Brain microvascular endothelial cell (primary cell): ENCODE results near the gene LIM2.

ENCODE experiments used
- DNase-seq: peaks from one replicate; pipeline ENCODE4 v3.0.0-alpha.2; 2020
- H3K27ac ChIP-seq: fragments of 250-450 bp; sonication (Bioruptor Pico); 2 replicates; pipeline ENCODE4 v1.5.1; 2020; ENCODE audit warnings: mild to moderate bottlenecking, moderate library complexity
- H3K27me3 ChIP-seq: fragments of 250-450 bp; sonication (Bioruptor Pico); replicated peaks from 2 replicates; pipeline ENCODE4 v1.5.1; 2020; ENCODE audit warnings: mild to moderate bottlenecking
- H3K36me3 ChIP-seq: fragments of 250-450 bp; sonication (Bioruptor Pico); replicated peaks from 2 replicates; pipeline ENCODE4 v1.5.1; 2020; ENCODE audit warnings: mild to moderate bottlenecking
- H3K4me3 ChIP-seq: 2 replicates; pipeline ENCODE4 v1.5.1; 2011; ENCODE audit warnings: low read depth, mild to moderate bottlenecking, control low read depth, low read length, moderate library complexity
- CTCF ChIP-seq: IDR thresholded peaks from 2 replicates; pipeline ENCODE4 v1.5.1; 2011; ENCODE audit warnings: low read depth, mild to moderate bottlenecking, moderate library complexity, low read length, control low read depth, inconsistent platforms; ENCODE audit errors: missing control alignments
- in situ Hi-C: cut with HindIII; loops from 2 replicates; pipeline ENCODE4 v1.10.0; 2017; ENCODE audit warnings: low sequenced_read_pairs, low pct_ligation_motif_present

LIM2 gene

GRCh38 chr19:51365211-51365964 is 22.4 kb downstream of the LIM2 start:
- Histone ChIP-seq H3K27ac (peak overlapping the region; percentile 85), H3K27me3 (no peaks in the 10 kb centered on the region), H3K36me3 (no peaks in the 10 kb centered on the region), H3K4me3 (peak overlapping the region; percentile 87)
- DNase-seq: peak; percentile 29
- in situ Hi-C loops: no loop called here
- TF ChIP-seq CTCF: peak; percentile 31

- Histone ChIP-seq H3K36me3 (no peaks in the 10 kb centered on the region), H3K27ac (no peak overlapping the region), H3K4me3 (no peak overlapping the region), H3K27me3 (no peaks in the 10 kb centered on the region)
- TF ChIP-seq CTCF: no peak
- in situ Hi-C loops: no loop called here
- DNase-seq: no peak
Observed at GRCh38 chr19:51364200-51365106, 23.3 kb downstream of the LIM2 start.

- TF ChIP-seq CTCF: no peak
- H3K36me3 ChIP-seq: no peaks in the 10 kb centered on the region
- no peak overlapping the region for H3K4me3 ChIP-seq
- in situ Hi-C loops: no loop called here
- H3K27ac ChIP-seq: no peak overlapping the region
- H3K27me3 ChIP-seq: no peaks in the 10 kb centered on the region
- DNase-seq: no peak
Observed at GRCh38 chr19:51361239-51361638, 26.5 kb downstream of the LIM2 start.

- in situ Hi-C loops: no loop called here
Observed at GRCh38 chr19:51359294-51359693, 28.5 kb downstream of the LIM2 start.

GRCh38 chr19:51357952-51358351 is 29.8 kb downstream of the LIM2 start:
- no peak for TF ChIP-seq CTCF
- no peak for DNase-seq
- Histone ChIP-seq H3K27me3 (no peaks in the 10 kb centered on the region), H3K36me3 (no peaks in the 10 kb centered on the region), H3K4me3 (no peak overlapping the region), H3K27ac (no peak overlapping the region)
- in situ Hi-C loops: no loop called here

More at GRCh38 chr19:51359294-51359693, 28.5 kb downstream of the LIM2 start:
- Histone ChIP-seq H3K27me3 (no peaks in the 10 kb centered on the region), H3K36me3 (no peaks in the 10 kb centered on the region), H3K27ac (peak overlapping the region; percentile 60), H3K4me3 (no peak overlapping the region)
- peak; percentile 83 for DNase-seq
- TF ChIP-seq CTCF: no peak
